HepG2 (cell line): ENCODE measurements around the gene GALR2. TPM values are rescaled to one million over a fixed set of nuclear protein-coding genes. Genes with fewer than 3 reads are reported as not detected.
A peak's percentile ranks its signal among the peaks of the same experiment; 100 is the strongest.

Experiments used
- MBD4 ChIP-seq: IDR thresholded peaks from 2 replicates; pipeline ENCODE4 v1.6.1; 2012; ENCODE audit warnings: low read length, inconsistent platforms, borderline replicate concordance
- PAXIP1 ChIP-seq: sonication (generic); formaldehyde crosslinking; conservative IDR thresholded peaks from 2 replicates; pipeline ENCODE4 v1.4.0; 2020; ENCODE audit warnings: mild to moderate bottlenecking, missing genetic modification reagents, moderate library complexity
- SKIL ChIP-seq: sonication (generic); formaldehyde crosslinking; IDR thresholded peaks from 2 replicates; pipeline ENCODE4 v1.8.0; 2022; ENCODE audit warnings: missing genetic modification reagents, mild to moderate bottlenecking, moderate library complexity, borderline replicate concordance
- SRSF9 ChIP-seq: fragments of 200-400 bp; formaldehyde crosslinking; IDR thresholded peaks from 2 replicates; pipeline ENCODE4 v1.6.1; 2018; ENCODE audit warnings: borderline replicate concordance, mild to moderate bottlenecking, low read depth, low read length; ENCODE audit not compliant: insufficient read depth, poor library complexity, severe bottlenecking
- ZMAT3 ChIP-seq: sonication (generic); formaldehyde crosslinking; conservative IDR thresholded peaks from 2 replicates; pipeline ENCODE4 v1.7.0; 2021; ENCODE audit warnings: missing genetic modification reagents
- ZNF350 ChIP-seq: sonication (generic); formaldehyde crosslinking; IDR thresholded peaks from 2 replicates; pipeline ENCODE4 v1.4.0; 2020; ENCODE audit warnings: mild to moderate bottlenecking, low read depth, missing genetic modification reagents, borderline replicate concordance
- ZNF570 ChIP-seq: sonication (generic); formaldehyde crosslinking; IDR thresholded peaks from 2 replicates; pipeline ENCODE4 v1.4.0; 2020; ENCODE audit warnings: mild to moderate bottlenecking, missing genetic modification reagents, borderline replicate concordance
- ZNF747 ChIP-seq: sonication (generic); formaldehyde crosslinking; IDR thresholded peaks from 2 replicates; pipeline ENCODE4 v1.8.1; 2023; ENCODE audit warnings: missing genetic modification reagents, mild to moderate bottlenecking, borderline replicate concordance
- ZNF775 ChIP-seq: sonication (generic); formaldehyde crosslinking; IDR thresholded peaks from 2 replicates; pipeline ENCODE4 v1.4.0; 2020; ENCODE audit warnings: missing genetic modification reagents, mild to moderate bottlenecking, moderate library complexity, borderline replicate concordance
- polyA plus RNA-seq, 8 experiments: library from polyadenylated mRNA; depleted of rRNA in 3 of 8; stranded (reverse) in 7 of 8; unstranded in 1 of 8; fragments of >200 nt; fragmentation: Illumina TruSeq in 4 of 8; extraction: Trizol in 4 of 8; gene quantifications; 2 replicates each; pipeline versions ENCODE4 v1.2.1 to v1.2.3, GENCODE V29; 2011 to 2016; ENCODE audit warnings: low read depth in 4 of 8, missing spikeins in 1 of 8, mixed read lengths in 1 of 8; ENCODE audit not compliant: insufficient read depth in 1 of 8
- total RNA-seq, 5 experiments: library from RNA; depleted of rRNA; stranded (reverse); fragments of >200 nt; fragmentation: Illumina TruSeq; extraction: Trizol; gene quantifications; 2 replicates each; pipeline ENCODE4 v1.2.3, GENCODE V29; 2016; ENCODE audit warnings: low read depth in 1 of 5
- TF ChIP-seq, protein P1 (sequence below): sonication (generic); formaldehyde crosslinking; IDR thresholded peaks from 2 replicates; pipeline ENCODE4 v1.4.0; 2020; ENCODE audit warnings: missing genetic modification reagents, borderline replicate concordance
- TF ChIP-seq, protein P2 (sequence below): sonication (generic); formaldehyde crosslinking; IDR thresholded peaks from 2 replicates; pipeline ENCODE4 v1.9.0; 2021; ENCODE audit warnings: missing genetic modification reagents, mild to moderate bottlenecking, borderline replicate concordance

GALR2 gene
- total and polyA plus RNA-seq, 2 of the 13 experiments (the other 11 are each of a cell fraction or from before 2014, with no cell fraction given): 0.48 to 0.58 TPM

DNA sequence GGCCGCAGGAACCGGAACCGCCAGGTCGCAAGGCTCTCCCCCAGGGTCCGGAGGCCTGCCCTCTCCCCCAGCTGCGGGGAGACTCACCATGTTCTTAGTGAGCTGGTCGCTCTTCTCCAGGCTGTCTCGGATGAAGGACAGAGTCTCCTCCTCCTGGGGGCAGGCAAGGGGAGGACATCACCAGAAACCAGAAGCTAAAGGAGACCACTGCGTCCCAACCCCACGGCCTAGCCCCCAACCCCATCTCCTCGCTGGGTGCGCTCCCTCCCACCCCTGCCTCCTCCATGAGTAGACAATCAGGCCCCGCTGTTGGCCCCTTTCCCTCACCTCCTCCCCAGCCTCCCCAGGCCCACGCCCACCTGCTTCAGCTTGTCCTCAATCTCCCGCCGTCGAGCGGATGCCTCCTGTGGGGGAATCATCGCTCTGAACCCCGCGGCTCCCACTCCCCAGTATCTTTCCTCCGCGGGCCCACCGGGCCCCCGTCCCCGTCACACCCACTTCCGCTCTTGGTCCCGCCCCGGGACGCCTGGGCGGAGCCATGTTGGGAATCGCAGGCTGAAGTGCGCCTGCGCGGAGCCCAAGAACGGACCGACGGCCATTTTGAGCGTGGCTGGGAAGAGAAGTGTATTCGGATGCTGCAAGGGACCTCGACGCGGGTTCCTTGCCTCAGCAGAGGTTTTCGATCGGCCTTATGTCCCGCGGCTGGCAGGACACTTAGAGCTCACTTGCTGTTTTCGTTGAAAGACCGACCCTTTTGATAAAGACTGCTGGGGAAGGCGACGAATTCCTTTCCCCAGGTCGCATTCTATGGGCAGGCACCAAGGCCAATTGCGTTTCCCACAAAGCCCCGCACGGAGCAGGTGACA, 28.9 kb downstream of the GALR2 start, which contains the start of gene EXOC7 (continued):
- peak; percentile 54; the same call in 1 of the 2 replicates for TF ChIP-seq PAXIP1
- TF ChIP-seq, protein P1, sequence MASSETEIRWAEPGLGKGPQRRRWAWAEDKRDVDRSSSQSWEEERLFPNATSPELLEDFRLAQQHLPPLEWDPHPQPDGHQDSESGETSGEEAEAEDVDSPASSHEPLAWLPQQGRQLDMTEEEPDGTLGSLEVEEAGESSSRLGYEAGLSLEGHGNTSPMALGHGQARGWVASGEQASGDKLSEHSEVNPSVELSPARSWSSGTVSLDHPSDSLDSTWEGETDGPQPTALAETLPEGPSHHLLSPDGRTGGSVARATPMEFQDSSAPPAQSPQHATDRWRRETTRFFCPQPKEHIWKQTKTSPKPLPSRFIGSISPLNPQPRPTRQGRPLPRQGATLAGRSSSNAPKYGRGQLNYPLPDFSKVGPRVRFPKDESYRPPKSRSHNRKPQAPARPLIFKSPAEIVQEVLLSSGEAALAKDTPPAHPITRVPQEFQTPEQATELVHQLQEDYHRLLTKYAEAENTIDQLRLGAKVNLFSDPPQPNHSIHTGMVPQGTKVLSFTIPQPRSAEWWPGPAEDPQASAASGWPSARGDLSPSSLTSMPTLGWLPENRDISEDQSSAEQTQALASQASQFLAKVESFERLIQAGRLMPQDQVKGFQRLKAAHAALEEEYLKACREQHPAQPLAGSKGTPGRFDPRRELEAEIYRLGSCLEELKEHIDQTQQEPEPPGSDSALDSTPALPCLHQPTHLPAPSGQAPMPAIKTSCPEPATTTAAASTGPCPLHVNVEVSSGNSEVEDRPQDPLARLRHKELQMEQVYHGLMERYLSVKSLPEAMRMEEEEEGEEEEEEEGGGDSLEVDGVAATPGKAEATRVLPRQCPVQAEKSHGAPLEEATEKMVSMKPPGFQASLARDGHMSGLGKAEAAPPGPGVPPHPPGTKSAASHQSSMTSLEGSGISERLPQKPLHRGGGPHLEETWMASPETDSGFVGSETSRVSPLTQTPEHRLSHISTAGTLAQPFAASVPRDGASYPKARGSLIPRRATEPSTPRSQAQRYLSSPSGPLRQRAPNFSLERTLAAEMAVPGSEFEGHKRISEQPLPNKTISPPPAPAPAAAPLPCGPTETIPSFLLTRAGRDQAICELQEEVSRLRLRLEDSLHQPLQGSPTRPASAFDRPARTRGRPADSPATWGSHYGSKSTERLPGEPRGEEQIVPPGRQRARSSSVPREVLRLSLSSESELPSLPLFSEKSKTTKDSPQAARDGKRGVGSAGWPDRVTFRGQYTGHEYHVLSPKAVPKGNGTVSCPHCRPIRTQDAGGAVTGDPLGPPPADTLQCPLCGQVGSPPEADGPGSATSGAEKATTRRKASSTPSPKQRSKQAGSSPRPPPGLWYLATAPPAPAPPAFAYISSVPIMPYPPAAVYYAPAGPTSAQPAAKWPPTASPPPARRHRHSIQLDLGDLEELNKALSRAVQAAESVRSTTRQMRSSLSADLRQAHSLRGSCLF (CRISPR knock-in tag): no peak
- TF ChIP-seq ZNF775: no peak; the same call in 1 of the 2 replicates
- no peak for TF ChIP-seq SRSF9
- no peak for TF ChIP-seq ZNF570 (CRISPR knock-in tag)
- TF ChIP-seq, protein P2, sequence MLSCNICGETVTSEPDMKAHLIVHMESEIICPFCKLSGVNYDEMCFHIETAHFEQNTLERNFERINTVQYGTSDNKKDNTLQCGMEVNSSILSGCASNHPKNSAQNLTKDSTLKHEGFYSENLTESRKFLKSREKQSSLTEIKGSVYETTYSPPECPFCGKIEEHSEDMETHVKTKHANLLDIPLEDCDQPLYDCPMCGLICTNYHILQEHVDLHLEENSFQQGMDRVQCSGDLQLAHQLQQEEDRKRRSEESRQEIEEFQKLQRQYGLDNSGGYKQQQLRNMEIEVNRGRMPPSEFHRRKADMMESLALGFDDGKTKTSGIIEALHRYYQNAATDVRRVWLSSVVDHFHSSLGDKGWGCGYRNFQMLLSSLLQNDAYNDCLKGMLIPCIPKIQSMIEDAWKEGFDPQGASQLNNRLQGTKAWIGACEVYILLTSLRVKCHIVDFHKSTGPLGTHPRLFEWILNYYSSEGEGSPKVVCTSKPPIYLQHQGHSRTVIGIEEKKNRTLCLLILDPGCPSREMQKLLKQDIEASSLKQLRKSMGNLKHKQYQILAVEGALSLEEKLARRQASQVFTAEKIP (CRISPR knock-in tag): no peak
- TF ChIP-seq ZNF350 (CRISPR knock-in tag): peak; percentile 41; the same call in 1 of the 2 replicates
- TF ChIP-seq ZMAT3 (CRISPR knock-in tag): peak; percentile 88
- peak; percentile 14; the same call in 1 of the 2 replicates for TF ChIP-seq ZNF747 (CRISPR knock-in tag)
- no peak for TF ChIP-seq SKIL (CRISPR knock-in tag)
- TF ChIP-seq MBD4: no peak
